ENCODE results near the gene GALK2. TPM values are rescaled to one million over a fixed set of nuclear protein-coding genes. Genes with fewer than 3 reads are reported as not detected.

Gene GALK2
- total RNA-seq, 6 experiments from 2014 or later: 17.5 to 24.7 (median 21.6) TPM

DNA sequence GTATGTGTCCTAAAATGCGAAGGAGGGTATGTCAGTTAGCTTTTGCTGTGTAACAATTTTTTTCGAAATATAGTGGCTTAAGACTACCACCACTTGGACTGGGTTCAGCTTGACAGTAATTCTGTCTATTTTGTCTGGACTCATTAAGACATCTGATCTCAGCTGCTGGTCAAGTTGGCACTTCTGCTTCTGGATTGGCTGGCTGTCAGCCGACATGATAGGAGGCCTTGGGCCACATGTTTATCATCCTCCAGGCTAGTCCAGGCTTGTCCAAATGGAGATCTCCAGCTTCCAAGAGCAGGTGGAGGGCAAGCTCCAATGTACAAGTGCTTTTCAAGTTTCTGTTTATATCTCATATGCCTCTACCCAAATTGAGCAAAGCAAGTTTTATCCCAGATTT lies 95.9 kb downstream of the GALK2 start:
- TF ChIP-seq, protein P1, sequence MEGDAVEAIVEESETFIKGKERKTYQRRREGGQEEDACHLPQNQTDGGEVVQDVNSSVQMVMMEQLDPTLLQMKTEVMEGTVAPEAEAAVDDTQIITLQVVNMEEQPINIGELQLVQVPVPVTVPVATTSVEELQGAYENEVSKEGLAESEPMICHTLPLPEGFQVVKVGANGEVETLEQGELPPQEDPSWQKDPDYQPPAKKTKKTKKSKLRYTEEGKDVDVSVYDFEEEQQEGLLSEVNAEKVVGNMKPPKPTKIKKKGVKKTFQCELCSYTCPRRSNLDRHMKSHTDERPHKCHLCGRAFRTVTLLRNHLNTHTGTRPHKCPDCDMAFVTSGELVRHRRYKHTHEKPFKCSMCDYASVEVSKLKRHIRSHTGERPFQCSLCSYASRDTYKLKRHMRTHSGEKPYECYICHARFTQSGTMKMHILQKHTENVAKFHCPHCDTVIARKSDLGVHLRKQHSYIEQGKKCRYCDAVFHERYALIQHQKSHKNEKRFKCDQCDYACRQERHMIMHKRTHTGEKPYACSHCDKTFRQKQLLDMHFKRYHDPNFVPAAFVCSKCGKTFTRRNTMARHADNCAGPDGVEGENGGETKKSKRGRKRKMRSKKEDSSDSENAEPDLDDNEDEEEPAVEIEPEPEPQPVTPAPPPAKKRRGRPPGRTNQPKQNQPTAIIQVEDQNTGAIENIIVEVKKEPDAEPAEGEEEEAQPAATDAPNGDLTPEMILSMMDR (IDR thresholded peaks at IDR 0.05): no peak
- peaks cover 4% of the 10 kb centered on the region; the same call in 1 of the 2 replicates for H3K9me3 Mint-ChIP-seq
- no peak overlapping the region for H3K4me3 Mint-ChIP-seq
- DNase-seq: no peak
- H3K36me3 Mint-ChIP-seq (ENCODE audit: low read depth): peaks cover 15% of the 10 kb centered on the region
- no peaks in the 10 kb centered on the region for H3K27me3 Mint-ChIP-seq (ENCODE audit: insufficient read depth)
- no peak overlapping the region for H3K27ac Mint-ChIP-seq
- H3K4me1 Mint-ChIP-seq (ENCODE audit: low read depth): peaks cover 25% of the 10 kb centered on the region

DNA sequence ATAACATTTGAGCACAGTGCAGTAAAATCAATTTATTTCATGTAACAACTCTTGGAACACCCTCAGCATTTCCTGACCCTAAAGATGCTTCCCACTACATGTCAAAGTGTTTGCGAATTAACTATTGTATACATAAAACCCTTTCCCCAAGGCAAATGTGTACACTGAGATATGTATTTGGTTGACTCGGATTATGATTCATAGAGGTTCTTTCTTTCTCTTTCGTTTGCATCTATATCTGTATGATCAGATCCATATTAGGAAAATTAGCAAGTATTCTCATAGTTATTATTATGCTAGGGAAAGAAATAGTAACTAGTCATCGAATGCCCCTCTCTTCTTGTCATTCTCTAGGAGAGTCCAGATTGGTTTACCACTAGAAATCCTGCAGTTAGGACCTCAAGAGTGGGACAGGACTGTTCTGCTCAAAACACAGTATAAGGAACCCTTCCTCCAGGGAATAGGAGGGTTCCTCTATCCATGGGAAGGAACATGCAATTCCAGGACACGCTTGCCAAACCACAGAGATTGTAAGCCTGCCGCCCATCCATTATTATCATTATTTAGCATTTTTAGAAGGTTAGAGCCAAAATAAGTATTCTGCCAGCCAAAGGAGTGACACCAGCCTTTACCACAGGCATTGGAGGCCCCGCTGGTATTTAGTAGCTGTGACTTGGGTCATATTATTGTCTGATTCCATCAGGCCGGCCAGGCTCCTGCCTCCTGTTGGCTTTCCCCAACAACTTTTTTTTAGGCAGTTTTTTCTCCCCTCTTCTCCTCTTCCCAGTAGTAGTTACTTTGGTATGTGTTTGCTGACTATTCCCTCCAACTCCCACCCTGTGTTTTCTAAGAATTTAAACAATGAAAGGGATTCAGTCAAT lies 100.7 kb downstream of the GALK2 start:
- H3K4me3 Mint-ChIP-seq: peak overlapping the region; percentile 41; the same call in 1 of the 2 replicates
- H3K27me3 Mint-ChIP-seq (ENCODE audit: insufficient read depth): no peaks in the 10 kb centered on the region
- peaks cover 53% of the 10 kb centered on the region for H3K4me1 Mint-ChIP-seq (ENCODE audit: low read depth)
- peak overlapping the region; percentile 52; the same call in 1 of the 2 replicates for H3K27ac Mint-ChIP-seq
- H3K36me3 Mint-ChIP-seq (ENCODE audit: low read depth): peaks cover 14% of the 10 kb centered on the region
- TF ChIP-seq, protein P1 (IDR thresholded peaks at IDR 0.05): no peak
- no peaks in the 10 kb centered on the region for H3K9me3 Mint-ChIP-seq
- no peak for DNase-seq

DNA sequence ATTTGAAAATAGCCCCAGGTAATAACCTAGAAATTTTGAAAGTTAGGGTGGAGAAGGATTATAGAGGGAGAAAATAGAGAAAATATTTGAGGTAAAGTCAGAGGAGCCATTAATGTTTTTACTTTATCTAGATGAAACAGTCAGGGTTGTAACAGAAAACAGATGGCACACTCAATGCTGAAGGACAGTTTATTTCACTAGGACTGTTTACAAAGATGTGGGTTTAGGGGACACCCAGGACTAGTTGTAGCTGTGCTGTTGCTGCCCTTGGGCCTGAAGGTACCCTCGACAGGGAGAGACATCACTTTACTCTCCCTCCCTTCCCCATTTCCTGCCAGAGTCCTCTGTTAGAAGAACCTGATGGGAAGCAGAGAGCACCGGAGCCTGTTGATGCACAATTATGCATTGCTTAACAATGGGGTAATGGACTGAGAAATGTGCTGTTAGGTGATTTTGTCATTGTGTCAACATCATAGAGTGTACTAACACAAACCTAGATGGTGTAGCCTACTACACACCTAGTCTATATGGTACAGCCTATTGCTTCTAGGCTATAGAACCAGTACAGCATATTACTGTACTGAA lies 103.8 kb downstream of the GALK2 start:
- Mint-ChIP-seq H3K4me3 (no peak overlapping the region), H3K4me1 (ENCODE audit: low read depth) (peaks cover 43% of the 10 kb centered on the region), H3K27me3 (ENCODE audit: insufficient read depth) (no peaks in the 10 kb centered on the region), H3K36me3 (ENCODE audit: low read depth) (peaks cover 19% of the 10 kb centered on the region), H3K27ac (peak overlapping the region; percentile 72), H3K9me3 (no peaks in the 10 kb centered on the region)
- TF ChIP-seq, protein P1 (IDR thresholded peaks at IDR 0.05): no peak
- DNase-seq: no peak

DNA sequence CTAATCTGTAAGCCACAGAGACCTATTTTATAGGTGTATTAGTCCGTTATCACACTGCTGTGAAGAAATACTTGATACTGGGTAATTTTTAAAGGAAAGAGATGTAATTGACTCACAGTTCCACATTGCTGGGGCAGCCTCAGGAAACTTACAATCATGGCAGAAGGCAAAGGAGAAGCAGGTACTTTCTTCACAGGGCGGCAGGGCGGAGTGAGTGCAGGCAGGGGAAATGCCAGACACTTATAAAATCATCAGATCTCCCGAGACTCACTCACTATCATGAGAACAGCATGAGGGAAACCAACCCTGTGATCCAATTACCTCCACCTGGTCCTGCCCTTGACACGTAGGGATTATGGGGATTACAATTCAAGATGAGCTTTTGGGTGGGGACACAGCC lies 108.7 kb downstream of the GALK2 start:
- Mint-ChIP-seq H3K9me3 (no peaks in the 10 kb centered on the region), H3K4me1 (ENCODE audit: low read depth) (peaks cover 48% of the 10 kb centered on the region), H3K4me3 (no peak overlapping the region), H3K27ac (no peak overlapping the region), H3K27me3 (ENCODE audit: insufficient read depth) (no peaks in the 10 kb centered on the region), H3K36me3 (ENCODE audit: low read depth) (peaks cover 46% of the 10 kb centered on the region)
- TF ChIP-seq, protein P1 (IDR thresholded peaks at IDR 0.05): no peak
- DNase-seq: no peak

DNA sequence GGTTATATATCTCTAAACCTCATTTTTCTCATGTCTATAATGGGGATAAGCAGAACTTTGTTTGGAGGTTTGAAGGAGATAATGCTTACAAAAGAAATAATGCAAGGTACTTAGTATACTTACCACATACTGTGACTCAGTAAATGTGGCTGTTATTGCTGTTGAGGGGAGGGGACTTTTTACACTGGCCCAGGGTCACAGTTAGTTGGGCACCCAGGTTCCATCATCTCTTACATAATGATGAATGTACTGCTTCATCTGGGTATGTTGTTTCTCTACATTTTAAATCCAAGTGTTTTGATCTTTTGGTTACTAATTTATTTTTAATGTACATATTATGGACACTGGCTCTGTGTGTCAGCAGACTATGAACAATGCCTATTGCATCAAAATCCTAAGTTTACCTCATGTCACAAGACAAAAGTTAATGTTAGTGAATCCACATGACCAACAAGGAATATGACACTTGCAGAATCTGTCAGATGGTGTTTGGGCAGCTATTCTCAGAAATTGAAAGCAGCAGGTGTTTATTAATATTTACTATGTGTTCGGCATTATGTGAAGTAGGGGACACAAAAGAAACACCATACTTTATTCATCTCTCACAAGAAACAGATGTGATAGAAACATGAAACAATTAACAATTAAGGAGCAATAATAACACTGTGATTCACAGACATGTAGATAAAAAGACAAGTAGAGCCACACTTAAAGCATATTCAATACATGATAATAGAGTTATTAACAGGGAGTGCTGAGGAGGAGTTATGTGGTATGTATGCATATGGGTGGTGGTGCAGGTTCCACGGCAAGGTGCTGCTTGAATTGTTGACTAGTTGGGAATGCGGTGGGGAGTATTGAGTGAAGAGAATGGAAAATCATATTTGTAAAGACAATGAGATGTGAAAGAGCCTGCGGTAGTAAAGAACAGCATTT lies 109.7 kb downstream of the GALK2 start:
- H3K36me3 Mint-ChIP-seq (ENCODE audit: low read depth): peaks cover 56% of the 10 kb centered on the region
- H3K9me3 Mint-ChIP-seq: no peaks in the 10 kb centered on the region
- TF ChIP-seq, protein P1 (IDR thresholded peaks at IDR 0.05): no peak
- peaks cover 42% of the 10 kb centered on the region for H3K4me1 Mint-ChIP-seq (ENCODE audit: low read depth)
- H3K4me3 Mint-ChIP-seq: no peak overlapping the region
- no peak for DNase-seq
- no peak overlapping the region for H3K27ac Mint-ChIP-seq
- no peaks in the 10 kb centered on the region for H3K27me3 Mint-ChIP-seq (ENCODE audit: insufficient read depth)
